GM21737 (cell line): ENCODE measurements around the gene CYB5B.

ENCODE experiments used
- ATAC-seq: cut with Tn5 transposase; IDR thresholded peaks from one replicate; pipeline ENCODE4 v1.9.1; 2021; ENCODE audit warnings: mild to moderate bottlenecking, moderate library complexity; ENCODE audit not compliant: unreplicated experiment

Gene CYB5B

DNA sequence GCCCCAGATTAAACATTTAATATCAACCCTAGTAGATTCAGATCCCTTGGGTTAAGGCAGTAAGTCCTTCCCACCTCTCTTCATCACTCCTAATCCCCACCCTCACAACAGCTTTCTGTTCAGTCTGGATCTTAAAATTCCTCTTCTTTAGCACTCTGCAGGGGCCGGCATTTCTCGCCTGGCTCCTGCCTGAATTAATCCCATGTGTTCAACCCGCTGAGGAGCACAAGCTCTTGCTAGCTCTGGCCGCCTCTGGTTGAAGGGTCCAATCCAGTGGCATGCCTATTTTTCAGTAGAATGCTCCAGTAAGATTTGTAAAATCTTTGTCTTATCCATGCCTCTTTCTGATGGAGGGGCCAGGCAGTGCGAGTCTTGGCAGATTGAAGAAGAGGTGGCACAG, 59.2 kb downstream of the CYB5B start:
- no peak for ATAC-seq

DNA sequence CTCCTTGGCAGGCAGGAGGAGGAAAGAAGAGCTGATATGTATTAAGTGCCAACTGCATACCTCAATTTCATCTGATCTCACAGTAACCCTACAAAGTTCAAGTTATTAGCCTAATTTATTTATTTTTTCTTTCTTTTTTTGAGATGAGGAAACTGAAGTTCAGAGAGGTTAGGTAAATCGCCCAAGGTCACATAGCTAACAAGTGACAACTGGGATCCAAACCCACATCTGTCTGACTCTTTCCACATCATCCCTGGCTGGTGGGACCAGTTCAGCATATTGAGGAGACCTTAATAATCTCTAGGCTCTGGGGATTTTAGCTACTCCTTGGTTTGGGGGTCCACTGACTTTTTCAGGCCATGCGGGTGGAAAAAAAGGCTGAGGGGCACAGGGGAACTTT, 60.9 kb downstream of the CYB5B start:
- ATAC-seq, result no peak

DNA sequence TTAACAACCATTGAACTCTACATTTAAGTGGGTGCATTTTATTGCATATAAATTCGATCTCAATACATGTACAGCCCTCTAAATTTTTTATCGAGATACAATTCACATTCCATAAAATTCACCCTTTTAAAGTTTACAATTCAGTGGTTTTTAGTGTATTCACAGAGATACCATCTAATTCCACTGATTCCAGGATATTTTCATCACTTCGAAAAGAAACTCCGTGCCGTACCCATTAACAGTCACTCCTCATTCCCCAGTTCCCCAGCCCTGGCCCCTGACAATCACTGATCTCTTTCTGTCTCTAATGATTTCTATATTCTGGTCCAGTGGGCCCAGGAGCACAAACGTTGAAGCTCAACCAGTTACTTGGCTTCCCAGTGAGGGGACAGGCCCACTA, 61.4 kb downstream of the CYB5B start:
- no peak for ATAC-seq

DNA sequence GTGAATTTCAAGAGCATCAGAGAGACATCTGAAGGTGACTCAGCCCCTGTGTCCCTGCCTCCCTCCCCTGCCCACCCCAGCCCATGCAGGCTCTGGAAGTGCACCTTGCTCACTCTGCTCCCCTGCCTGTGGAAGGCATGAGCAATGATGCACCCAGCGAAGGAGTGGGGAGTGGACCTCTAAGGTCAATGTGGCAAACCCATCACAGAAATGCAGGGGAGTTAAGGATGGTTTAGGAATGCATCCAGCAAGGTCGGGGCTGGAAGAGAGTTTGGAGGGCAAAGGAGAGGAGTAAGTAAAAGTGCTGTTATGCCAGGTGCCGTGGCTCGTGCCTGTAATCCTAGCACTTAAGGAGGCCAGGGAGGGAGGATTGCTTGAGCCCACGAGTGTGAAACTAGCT, 61.9 kb downstream of the CYB5B start:
- no peak for ATAC-seq

DNA sequence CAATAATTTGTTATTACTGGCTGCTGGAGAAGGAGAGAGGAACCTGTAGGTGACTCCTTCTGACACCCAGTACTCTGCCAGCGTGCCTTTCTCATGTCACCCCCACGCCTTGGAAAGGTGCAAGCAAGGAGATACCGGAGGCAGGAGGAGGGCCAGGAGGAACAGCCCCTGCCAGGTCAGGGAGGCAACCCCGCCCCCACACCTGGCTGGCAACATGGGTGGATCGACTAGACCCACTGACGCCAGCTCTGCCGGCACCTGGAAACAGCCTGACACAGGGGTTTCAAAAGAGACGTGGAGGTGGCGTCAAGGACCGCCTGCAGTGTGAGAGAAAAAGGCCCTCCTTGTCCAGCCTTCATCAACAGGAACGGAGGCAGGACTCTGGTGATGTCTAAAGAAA, 62.3 kb downstream of the CYB5B start:
- no peak for ATAC-seq

DNA sequence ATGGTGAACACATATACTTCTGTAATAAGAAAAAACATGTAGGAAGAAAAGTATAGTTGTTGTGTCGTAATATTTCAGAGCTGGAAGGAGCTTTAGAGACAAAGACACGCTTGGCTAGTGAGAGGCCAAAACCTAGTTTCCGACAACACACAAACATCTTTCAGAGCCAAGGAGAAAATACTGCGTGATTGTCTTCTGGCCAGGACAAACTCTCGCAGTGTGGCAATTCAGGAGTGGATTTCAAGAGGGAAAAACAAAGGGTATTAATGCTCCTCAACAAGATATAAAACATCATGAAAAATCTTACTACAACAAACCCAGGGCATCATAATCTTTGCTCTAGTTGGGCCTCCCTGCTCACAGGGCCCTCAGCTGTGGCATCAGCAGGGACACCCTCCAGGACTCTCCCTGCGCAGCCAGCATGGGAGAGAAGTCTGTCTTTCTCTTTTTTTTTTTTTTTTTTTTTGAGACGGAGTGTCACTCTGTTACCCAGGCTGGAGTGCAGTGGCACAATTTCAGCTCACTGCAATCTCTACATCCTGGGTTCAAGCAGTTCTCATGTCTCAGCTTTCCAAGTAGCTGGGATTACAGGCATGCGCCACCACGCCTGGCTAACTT, 66.4 kb downstream of the CYB5B start:
- ATAC-seq, result no peak

DNA sequence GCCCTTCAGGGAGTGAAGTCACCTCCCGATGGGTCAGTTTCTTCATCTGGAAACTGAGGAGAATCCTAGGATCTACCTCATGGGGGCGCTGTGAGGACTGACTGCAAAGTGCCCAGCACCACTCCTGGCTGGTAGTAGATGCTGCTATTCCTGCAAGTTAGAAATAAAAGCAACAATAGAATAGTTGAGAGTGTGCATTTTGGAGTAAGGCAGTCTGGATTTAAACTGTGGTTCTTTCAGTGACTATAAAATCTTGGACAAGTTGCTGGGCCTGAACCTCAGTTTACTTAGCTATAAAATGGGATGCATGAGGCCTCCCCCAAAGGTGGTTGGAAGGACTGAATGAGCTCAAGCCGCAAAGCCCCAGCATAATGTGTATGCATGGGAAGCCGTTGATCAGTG, 70.6 kb downstream of the CYB5B start:
- no peak for ATAC-seq

DNA sequence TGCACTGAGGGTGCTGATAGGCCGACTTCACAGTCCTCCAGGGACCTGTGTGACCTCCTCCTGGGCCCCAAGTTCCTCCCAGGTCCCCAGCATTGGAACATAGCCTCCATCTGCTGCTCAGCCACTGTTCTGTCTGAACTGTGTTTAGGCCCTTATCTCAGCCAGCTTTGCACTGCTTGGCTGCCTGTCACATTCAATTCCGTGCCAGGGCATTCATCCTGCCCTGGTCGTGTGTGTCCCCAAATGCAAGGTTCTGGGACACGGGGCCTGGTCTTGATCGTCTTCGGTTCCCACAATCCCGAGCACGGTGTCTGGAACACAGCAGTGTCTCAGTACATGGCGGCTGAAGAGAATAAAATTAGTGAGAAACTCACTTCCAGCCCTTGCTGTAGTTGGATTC, 71.4 kb downstream of the CYB5B start:
- no peak for ATAC-seq

DNA sequence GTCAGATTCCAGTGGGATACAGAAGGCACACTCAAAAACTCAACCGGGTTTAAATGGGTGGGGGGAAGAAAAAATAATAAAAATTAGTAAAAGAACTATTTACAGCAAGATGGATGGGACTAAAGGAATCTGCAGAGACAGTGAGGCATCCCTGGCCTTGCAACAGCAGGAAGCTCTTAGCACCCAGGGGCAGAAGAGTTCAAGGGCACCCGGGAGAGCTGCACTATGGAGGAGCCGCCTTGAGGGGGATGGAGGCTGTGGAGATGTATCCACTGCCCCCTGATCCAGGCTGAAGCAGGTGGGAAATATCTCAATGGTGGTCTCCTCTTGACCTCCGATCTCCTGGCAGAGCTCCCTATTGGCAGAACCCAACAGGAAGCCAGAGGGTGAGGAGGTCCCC, 72.0 kb downstream of the CYB5B start:
- ATAC-seq, result no peak

DNA sequence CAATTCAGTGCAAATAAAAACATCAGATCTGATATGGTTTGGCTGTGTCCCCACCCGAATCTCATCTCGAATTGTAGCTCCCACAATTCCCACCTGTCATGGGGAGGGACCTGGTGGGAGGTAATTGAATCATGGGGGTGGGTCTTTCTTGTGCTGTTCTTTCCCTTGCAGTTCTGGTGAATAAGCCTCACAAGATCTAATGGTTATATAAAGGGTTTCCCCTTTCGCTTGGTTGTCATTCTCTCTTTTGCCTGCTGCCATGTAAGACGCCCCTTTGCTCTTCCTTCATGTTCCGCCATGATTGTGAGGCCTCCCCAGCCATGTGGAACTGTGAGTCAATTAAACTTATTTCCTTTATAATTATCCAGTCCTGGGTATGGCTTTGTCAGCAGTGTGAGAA, 72.5 kb downstream of the CYB5B start:
- no peak for ATAC-seq

DNA sequence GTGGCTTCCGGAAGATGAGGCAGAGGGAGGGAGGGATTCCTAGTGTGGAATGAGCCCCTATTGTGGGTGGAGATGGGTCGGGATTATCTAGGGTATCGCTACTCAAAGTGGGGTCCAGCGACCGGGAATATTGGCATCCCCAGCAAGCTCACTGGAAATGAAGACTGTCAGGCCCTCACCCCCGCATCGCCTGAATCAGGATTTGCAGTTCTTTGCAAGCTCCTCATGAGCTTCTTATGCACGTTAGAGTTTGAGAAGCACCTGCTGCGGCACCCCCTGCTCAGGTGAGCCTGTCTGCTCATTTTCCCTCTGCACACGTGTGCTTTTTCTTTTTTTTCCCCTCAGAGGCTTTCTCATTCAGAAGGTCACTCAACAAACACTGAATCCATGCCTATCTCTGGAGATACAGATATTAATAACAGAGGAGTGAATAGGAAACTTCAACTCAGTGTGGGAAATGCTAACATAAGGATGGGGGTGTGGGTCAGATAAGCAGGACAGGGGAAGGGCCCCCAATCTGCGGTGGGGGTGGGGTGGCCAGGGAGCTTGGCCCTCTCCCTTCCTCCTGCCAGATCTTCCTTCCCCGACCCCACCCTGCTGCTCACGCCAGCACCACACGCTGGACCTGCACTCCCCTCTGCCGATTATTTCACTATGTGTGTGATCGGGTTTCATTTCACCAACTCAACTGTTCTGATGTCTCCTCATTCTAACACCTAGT, 73.6 kb downstream of the CYB5B start:
- ATAC-seq, result no peak

DNA sequence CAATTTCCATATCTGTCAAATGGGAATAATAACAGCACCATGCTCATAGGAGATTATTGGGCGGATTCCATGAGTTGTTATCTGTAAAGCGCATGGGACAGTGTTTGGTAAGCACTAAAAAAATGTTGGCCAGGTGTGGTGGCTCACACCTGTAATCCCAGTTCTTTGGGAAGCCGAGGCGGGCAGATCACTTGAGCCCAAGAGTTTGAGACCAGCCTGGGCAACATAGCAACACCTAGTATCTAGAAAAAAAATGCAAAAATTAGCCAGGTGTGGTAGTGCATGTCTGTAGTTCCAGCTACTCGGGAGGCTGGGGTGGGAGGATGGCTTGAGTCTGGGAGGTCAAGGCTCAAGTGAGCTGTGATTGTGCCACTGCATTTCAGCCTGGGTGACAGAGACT, 74.5 kb downstream of the CYB5B start:
- ATAC-seq, result no peak

DNA sequence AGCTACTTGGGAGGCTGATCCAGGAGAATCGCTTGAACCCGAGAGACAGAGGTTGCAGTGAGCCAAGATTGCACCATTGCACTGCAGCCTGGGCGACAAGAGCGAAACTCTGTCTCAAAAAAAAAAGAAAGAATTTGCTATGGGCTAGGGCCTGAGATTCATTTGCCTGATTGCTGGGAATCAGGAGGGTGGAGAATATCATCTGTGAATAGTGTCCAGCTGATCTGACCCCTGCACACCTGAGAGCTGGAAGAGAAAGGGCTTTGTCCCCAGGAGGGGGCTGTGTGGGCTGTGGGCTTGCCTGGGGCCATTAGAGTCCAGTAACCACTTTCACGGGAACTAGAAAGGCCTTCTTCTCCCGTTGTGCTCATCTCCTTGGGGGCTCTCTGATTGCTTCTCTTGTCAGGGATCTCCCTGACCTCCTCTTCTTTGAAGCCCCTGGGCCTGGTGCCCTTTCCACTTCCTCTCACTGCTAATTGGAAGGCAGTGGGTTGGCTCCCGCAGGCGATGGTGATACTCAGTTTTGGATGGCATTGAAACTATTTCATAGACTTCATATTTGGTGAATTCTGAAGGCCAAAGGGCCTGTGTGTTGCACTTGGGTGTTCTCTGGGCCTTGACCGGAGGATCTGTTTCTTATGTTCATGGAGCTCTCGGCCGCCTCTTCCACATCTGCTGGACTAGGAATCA, 75.3 kb downstream of the CYB5B start:
- no peak for ATAC-seq

DNA sequence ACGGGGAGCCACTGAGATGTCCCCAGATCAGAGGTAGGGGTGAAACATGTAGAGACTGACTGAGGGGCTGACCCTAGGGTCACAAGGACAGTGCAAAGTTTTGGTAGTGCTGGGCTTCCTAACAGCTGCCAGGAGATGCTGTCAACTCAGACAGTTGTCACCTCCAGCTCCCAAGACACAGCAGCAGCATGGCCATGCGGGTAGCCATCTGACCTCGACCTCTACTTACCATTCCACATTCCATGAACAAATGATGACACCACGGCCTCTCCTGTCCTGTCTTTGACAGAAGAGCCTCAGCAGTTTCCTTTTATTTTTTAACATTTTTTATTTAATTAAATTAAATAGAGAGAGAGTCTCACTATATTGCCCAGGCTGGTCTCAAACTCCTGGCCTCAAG, 76.1 kb downstream of the CYB5B start:
- ATAC-seq, result no peak

DNA sequence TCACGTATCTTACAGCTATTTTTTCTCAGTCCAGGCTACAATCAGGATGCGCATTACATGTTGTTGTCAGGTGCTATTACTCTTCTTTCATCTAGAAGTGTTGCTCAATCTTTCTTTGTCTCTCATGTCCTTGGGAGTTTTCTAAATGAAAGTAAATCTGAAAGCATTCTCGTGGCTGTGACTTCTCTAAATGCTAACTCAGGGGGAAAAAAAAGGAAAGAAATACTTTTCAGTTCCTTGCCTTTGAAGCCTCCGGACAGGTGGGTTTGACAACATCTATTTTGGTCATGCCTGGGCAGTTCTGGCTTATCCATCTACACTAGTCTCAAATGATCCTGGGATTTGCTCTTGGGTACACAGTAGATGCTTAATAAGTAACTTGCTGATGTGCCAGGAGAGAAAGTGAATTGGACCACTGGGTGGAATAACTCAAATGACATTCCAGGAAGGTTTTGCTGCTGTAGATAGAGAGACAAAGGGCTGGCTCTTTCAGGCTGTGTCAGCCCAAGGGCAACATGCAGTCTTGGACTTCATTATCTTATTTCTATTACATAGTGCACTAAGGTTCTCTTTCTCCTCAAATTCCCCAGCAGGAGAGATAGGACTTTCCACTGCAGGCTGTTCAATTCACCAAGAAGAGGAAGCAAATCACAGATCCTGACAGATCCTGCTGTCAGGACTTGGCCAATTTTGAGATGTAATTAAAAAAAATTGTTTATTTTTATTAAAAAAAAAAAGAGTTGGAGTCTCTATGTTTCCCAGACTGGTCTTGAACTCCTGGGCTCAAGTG, 77.7 kb downstream of the CYB5B start:
- no peak for ATAC-seq

DNA sequence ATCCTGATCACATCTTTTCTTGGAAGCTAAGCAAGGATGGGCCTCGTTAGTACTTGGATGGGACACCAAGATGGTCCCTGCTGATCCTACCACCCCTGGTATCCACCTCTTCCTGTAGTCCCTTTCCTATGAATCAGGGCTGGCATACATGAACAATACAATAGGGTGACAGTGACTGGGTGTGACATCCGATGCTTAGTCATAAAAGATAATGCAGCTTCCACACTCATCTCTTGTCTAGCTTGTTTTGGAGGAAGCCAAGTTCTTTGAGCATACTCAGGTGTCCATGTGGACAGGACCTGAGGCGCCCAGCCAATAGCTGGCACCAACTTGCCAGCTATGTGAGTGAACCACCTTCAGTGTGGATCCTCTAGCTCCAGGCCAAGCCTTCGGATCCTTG, 78.8 kb downstream of the CYB5B start:
- ATAC-seq, result no peak

DNA sequence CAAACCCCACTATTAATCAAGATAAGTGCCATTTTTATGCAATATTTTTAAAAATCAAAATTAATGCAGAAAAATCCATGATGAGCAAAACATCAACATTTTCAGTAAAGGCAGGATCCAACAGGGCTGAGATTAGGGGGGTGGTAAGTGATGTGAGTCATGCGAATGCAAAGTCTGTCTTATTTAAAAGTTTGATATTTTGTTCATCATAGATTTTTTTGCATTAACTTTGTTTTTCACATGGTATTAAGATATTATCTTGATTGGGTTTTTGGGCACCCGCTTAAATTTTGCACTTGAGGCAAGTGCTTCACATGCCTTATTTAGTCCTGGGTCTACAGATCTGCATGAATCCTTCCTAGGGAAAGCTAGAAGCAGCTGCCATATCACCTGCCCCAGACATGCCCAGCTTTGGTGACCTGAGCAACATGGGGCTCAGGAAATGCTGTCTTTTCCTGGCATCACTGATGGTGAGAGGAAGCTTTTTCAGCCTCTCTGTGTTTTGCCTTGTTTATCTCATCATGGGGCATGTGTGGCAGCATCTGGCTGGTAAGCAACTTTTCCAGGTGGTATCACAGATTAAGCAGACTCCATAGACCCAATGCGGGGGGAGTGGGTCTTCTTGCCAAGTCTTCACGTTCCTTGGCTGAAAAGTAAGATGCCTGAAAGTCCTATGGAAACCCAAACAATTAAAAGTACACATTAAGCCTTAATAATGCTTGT, 83.8 kb downstream of the CYB5B start:
- no peak for ATAC-seq

DNA sequence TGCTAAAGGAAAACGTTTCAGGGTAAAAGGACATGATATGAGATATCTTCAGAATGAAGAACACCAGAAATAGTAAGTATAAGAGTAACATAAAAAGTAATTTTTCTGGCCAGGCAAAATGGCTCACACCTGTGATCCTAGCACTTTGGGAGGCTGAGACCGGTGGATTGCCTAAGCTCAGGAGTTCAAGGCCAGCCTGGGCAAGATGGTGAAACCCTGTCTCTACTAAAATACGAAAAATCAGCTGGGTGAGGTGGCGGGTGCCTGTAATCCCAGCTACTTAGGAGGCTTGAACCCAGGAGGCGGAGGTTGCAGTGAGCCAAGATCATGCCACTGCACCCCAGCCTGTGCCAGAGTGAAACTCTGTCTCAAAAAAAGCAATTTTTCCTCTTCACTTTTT, 84.7 kb downstream of the CYB5B start:
- ATAC-seq, result no peak

DNA sequence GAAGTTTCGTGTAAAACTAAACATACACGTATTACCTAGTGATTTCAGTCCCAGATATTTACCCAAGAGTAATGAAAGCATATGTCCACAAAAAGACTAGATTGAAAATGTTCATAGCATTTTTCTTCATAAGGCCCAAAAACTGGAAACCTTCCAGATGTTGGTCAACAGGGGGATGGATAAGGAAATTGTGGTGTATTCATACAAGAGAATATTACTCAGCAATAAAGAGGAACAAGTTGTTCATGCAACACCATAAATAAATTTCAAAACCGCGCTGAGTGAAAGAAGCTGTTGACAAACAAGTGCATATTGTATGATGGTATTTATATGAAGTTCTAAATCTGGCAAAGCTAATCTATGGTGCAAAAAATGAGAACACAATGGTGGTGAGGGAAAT, 87.2 kb downstream of the CYB5B start:
- no peak for ATAC-seq

DNA sequence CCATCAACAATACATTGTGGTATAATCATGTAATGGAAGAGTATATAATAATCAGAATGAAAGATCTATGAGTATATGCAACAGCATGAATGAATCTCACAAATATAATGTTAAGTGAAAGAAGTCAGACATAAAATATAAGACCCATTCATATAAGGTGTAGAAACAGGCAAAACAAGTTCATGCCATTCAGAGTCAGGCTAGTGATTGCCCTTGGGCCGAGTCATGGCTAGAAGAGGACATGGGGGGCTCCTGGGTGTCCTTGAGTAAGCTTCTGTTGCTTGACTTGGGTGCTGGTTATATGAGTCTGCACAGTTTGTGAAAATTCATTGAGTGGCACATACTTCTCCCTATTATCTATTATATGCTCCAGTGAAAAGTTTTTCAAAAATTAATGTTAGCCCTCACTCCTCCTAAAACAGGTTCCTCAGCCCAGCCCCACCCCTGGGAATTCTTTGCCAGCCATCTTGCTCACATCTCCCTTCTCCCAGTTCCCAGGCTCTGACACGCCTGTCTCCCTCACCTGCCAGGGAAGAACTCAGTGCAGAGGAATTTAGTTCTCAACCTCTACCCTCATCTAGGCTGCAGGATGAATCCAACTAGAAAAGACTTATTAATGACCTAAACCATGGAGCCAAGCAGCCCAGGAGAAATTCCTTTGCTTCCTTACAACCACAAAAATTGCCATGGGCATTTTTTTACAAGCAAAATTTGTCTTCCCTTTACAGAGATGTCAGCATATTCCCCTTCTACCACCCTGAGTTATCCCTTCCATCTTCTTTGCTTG, 89.0 kb downstream of the CYB5B start:
- ATAC-seq, result no peak
